ENCODE results near the gene RAB40B. TPM values are rescaled to one million over a fixed set of nuclear protein-coding genes. Genes with fewer than 3 reads are reported as not detected.
A peak's percentile ranks its signal among the peaks of the same experiment; 100 is the strongest.

RAB40B gene
- total and polyA plus RNA-seq, 2 of the 13 experiments (the other 11 are each of a cell fraction or from before 2014, with no cell fraction given) = 6.2 to 6.5 TPM

DNA sequence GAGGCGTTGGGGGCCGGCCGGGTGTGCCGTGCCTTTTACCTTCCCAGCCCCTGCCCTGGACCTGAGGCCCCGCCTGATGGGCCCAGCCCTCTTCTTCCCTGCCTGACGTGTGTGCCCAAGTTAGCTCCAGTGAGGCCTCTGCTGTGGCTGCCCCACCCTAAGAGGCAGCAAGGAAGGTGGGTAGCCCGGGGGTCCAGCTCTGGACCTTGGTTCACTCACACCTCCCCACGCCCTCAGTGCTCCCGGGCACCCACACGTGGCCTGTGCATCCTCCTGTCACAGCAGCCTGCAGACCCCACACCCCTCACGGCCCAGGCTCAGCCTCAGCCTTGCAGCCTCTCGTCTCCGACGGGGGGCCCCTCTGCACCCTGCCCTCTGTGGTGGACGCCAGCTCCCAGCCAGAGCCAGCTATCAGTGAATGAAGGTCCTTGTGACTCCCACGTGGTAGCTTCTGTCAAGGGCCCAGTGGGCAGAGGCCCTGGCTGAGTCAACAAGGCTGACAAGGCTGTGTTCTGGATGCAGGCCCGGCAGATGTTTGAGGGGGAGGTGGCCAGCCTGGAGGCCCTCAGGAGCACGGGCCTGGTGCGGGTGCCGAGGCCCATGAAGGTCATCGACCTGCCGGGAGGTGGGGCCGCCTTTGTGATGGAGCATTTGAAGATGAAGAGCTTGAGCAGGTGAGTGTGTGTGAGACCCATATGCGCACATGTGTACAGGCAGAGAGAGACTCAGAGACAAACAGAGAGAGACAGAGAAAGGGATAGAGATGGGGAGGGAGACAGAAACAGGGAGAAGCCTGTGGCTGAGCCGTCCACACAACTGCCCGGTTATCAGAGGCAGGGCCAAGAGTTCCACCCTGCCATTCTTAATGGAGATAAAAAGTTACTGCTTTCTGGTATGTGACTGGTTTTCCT is 39.7 kb upstream of the RAB40B start (continued):
- TF ChIP-seq, protein P1, sequence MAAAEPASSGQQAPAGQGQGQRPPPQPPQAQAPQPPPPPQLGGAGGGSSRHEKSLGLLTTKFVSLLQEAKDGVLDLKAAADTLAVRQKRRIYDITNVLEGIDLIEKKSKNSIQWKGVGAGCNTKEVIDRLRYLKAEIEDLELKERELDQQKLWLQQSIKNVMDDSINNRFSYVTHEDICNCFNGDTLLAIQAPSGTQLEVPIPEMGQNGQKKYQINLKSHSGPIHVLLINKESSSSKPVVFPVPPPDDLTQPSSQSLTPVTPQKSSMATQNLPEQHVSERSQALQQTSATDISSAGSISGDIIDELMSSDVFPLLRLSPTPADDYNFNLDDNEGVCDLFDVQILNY (CRISPR knock-in tag; conservative IDR thresholded peaks at IDR 0.05) = no peak
- peak; percentile 90; the same call in 1 of the 2 replicates for TF ChIP-seq ZNF674 (CRISPR knock-in tag; IDR thresholded peaks at IDR 0.05; ENCODE audit: low read depth)
- TF ChIP-seq SP140L (CRISPR knock-in tag; IDR thresholded peaks at IDR 0.05; ENCODE audit: borderline replicate concordance) = peak; percentile 94; the same call in 1 of the 2 replicates
- peak; percentile 99 for TF ChIP-seq MYC (CRISPR knock-in tag; IDR thresholded peaks at IDR 0.05; ENCODE audit: borderline replicate concordance)
- TF ChIP-seq, protein P2, sequence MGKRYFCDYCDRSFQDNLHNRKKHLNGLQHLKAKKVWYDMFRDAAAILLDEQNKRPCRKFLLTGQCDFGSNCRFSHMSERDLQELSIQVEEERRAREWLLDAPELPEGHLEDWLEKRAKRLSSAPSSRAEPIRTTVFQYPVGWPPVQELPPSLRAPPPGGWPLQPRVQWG (CRISPR knock-in tag; IDR thresholded peaks at IDR 0.05; ENCODE audit: borderline replicate concordance, low read depth) = no peak
- TF ChIP-seq MBNL3 (CRISPR knock-in tag; conservative IDR thresholded peaks at IDR 0.05) = no peak; the same call in 1 of the 2 replicates
- TF ChIP-seq ZKSCAN5 (CRISPR knock-in tag; IDR thresholded peaks at IDR 0.05) = peak; percentile 87; the same call in 1 of the 2 replicates
- peak; percentile 87; the same call in 1 of the 2 replicates for TF ChIP-seq ZNF660 (CRISPR knock-in tag; IDR thresholded peaks at IDR 0.05; ENCODE audit: borderline replicate concordance, low read depth)
- TF ChIP-seq SALL2 (CRISPR knock-in tag; IDR thresholded peaks at IDR 0.05) = peak; percentile 99
- peak; percentile 99 for TF ChIP-seq ZNF274 (CRISPR knock-in tag; IDR thresholded peaks at IDR 0.05)
- TF ChIP-seq, protein P3, sequence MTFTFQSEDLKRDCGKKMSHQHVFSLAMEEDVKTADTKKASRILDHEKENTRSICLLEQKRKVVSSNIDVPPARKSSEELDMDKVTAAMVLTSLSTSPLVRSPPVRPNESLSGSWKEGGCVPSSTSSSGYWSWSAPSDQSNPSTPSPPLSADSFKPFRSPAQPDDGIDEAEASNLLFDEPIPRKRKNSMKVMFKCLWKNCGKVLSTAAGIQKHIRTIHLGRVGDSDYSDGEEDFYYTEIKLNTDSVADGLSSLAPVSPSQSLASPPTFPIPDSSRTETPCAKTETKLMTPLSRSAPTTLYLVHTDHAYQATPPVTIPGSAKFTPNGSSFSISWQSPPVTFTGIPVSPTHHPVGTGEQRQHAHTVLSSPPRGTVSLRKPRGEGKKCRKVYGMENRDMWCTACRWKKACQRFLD (CRISPR knock-in tag; IDR thresholded peaks at IDR 0.05; ENCODE audit: borderline replicate concordance) = peak; percentile 99
- TF ChIP-seq, protein P4, sequence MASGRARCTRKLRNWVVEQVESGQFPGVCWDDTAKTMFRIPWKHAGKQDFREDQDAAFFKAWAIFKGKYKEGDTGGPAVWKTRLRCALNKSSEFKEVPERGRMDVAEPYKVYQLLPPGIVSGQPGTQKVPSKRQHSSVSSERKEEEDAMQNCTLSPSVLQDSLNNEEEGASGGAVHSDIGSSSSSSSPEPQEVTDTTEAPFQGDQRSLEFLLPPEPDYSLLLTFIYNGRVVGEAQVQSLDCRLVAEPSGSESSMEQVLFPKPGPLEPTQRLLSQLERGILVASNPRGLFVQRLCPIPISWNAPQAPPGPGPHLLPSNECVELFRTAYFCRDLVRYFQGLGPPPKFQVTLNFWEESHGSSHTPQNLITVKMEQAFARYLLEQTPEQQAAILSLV (CRISPR knock-in tag; IDR thresholded peaks at IDR 0.05; ENCODE audit: borderline replicate concordance) = peak; percentile 99
- peak; percentile 100 for TF ChIP-seq ZSCAN9 (CRISPR knock-in tag; IDR thresholded peaks at IDR 0.05; ENCODE audit: borderline replicate concordance)
- 0 out of 2 replicates have a peak, but pooled peaks have one; percentile 59 for TF ChIP-seq ZFYVE20 (CRISPR knock-in tag; IDR thresholded peaks at IDR 0.05; ENCODE audit: borderline replicate concordance, low read depth)
- TF ChIP-seq, protein P5, sequence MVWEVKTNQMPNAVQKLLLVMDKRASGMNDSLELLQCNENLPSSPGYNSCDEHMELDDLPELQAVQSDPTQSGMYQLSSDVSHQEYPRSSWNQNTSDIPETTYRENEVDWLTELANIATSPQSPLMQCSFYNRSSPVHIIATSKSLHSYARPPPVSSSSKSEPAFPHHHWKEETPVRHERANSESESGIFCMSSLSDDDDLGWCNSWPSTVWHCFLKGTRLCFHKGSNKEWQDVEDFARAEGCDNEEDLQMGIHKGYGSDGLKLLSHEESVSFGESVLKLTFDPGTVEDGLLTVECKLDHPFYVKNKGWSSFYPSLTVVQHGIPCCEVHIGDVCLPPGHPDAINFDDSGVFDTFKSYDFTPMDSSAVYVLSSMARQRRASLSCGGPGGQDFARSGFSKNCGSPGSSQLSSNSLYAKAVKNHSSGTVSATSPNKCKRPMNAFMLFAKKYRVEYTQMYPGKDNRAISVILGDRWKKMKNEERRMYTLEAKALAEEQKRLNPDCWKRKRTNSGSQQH (CRISPR knock-in tag; IDR thresholded peaks at IDR 0.05; ENCODE audit: low read depth) = peak; percentile 100
- peak; percentile 99 for TF ChIP-seq MEIS1 (CRISPR knock-in tag; IDR thresholded peaks at IDR 0.05; ENCODE audit: borderline replicate concordance)
- no peak; the same call in 1 of the 2 replicates for TF ChIP-seq NFE2L2 (IDR thresholded peaks at IDR 0.05; ENCODE audit: low read length)
